AG04450 (cell line): ENCODE measurements around the gene VPS50. TPM values are rescaled to one million over a fixed set of nuclear protein-coding genes. Genes with fewer than 3 reads are reported as not detected.

Source experiments
- CTCF ChIA-PET: fragments of 300-600, 350-600 bp; formaldehyde crosslinking; extraction: SDS; loops from one replicate; lab custom pipeline; 2022; ENCODE audit warnings: antibody characterized with exemption, inconsistent platforms; lab: Charles Lee
- POLR2A ChIA-PET: fragments of 350-600 bp; formaldehyde crosslinking; extraction: SDS; loops from one replicate; lab custom pipeline; 2021; ENCODE audit warnings: antibody characterized with exemption, inconsistent platforms; lab: Yijun Ruan, JAX
- DNase-seq: peaks from one replicate; pipeline ENCODE4 v3.0.0-alpha.2; 2011; ENCODE audit warnings: low read depth, low spot score
- H3K27ac ChIP-seq: one replicate; pipeline ENCODE4 v1.5.1; 2012; ENCODE audit warnings: low read depth, low read length, control low read depth
- H3K27me3 ChIP-seq: one replicate; pipeline ENCODE4 v1.6.0; 2012; ENCODE audit warnings: low read length; ENCODE audit not compliant: control insufficient read depth, insufficient read depth
- H3K4me3 ChIP-seq: 2 replicates; pipeline ENCODE4 v1.5.1; 2011; ENCODE audit warnings: mild to moderate bottlenecking, low read depth, low read length, control low read depth
- H3K9me3 ChIP-seq: 2 replicates; pipeline ENCODE4 v1.5.1; 2012; ENCODE audit warnings: low read length; ENCODE audit not compliant: control insufficient read depth, insufficient read depth
- CTCF ChIP-seq: IDR thresholded peaks from 2 replicates; pipeline ENCODE4 v1.5.1; 2011; ENCODE audit warnings: low read depth, low read length, control low read depth, inconsistent platforms
- polyA plus RNA-seq: library from polyadenylated mRNA; depleted of rRNA; stranded (reverse); fragments of >200 nt; gene quantifications from 2 replicates; pipeline ENCODE4 v1.2.3, GENCODE V29; 2011

VPS50 gene
- polyA plus RNA-seq, 1 experiment: 21.8 TPM

GRCh38 chr7:93238131-93238530 is 6.0 kb downstream of the VPS50 start:
- Histone ChIP-seq H3K27ac (no peak overlapping the region), H3K4me3 (no peak overlapping the region), H3K9me3 (no peaks in the 10 kb centered on the region), H3K27me3 (no peaks in the 10 kb centered on the region)
- ChIA-PET CTCF (no interaction called here), POLR2A (no interaction called here)
- TF ChIP-seq CTCF: no peak
- DNase-seq: no peak

GRCh38 chr7:93238748-93239147 is 6.6 kb downstream of the VPS50 start:
- H3K4me3 ChIP-seq: no peak overlapping the region
- no peak for TF ChIP-seq CTCF
- H3K9me3 ChIP-seq: no peaks in the 10 kb centered on the region
- no peak for DNase-seq
- ChIA-PET POLR2A (no interaction called here), CTCF (interaction anchor here (1.4 to 9.4 kb wide), 2 partner anchors 11 to 311 kb away, joined by 6 to 180 read pairs; no protein-coding TSS in a partner anchor)
- no peak overlapping the region for H3K27ac ChIP-seq
- no peaks in the 10 kb centered on the region for H3K27me3 ChIP-seq

GRCh38 chr7:93239824-93240223 is 7.7 kb downstream of the VPS50 start:
- Histone ChIP-seq H3K4me3 (no peak overlapping the region), H3K27me3 (no peaks in the 10 kb centered on the region), H3K9me3 (no peaks in the 10 kb centered on the region), H3K27ac (no peak overlapping the region)
- DNase-seq: no peak
- no peak for TF ChIP-seq CTCF
- POLR2A ChIA-PET: no interaction called here
- CTCF ChIA-PET: interaction anchor here (1.4 to 9.4 kb wide), 2 partner anchors 12 to 310 kb away, joined by 6 to 180 read pairs; no protein-coding TSS in a partner anchor

- no peak overlapping the region for H3K4me3 ChIP-seq
- CTCF ChIA-PET: interaction anchor here (1.4 to 9.4 kb wide), 4 partner anchors 13 to 308 kb away, joined by 6 to 180 read pairs (median 13); no protein-coding TSS in a partner anchor
- no peaks in the 10 kb centered on the region for H3K27me3 ChIP-seq
- no peak for DNase-seq
- TF ChIP-seq CTCF: no peak
- H3K9me3 ChIP-seq: no peaks in the 10 kb centered on the region
- POLR2A ChIA-PET: no interaction called here
- H3K27ac ChIP-seq: no peak overlapping the region
Measured at GRCh38 chr7:93242106-93242505, 9.9 kb downstream of the VPS50 start.

GRCh38 chr7:93245525-93246432 is 13.6 kb downstream of the VPS50 start:
- POLR2A ChIA-PET: no interaction called here
- TF ChIP-seq CTCF: peak; percentile 49
- Histone ChIP-seq H3K9me3 (no peaks in the 10 kb centered on the region), H3K27ac (no peak overlapping the region), H3K27me3 (no peaks in the 10 kb centered on the region), H3K4me3 (no peak overlapping the region)
- CTCF ChIA-PET: interaction anchor here (0.6 to 9.4 kb wide), 33 partner anchors 9 to 977 kb away, joined by 3 to 180 read pairs (median 4); partner anchors contain the start of gene VPS50
- peak; percentile 10 for DNase-seq
